ENCODE measurements around the gene ACACB. TPM values are rescaled to one million over a fixed set of nuclear protein-coding genes. Genes with fewer than 3 reads are reported as not detected.
A peak's percentile ranks its signal among the peaks of the same experiment; 100 is the strongest.

The ACACB gene
- total and polyA plus RNA-seq, 2 donors (not counting 3 experiments of a cell fraction or from before 2014, with no cell fraction given), result 1.3 to 5.7 TPM

GRCh38 chr12:109092497-109093021, 23.8 kb upstream of the ACACB start:
- Histone ChIP-seq H3K9me1 (replicated peaks; ENCODE audit: control insufficient read depth, extremely low read depth, insufficient read depth, low read length) (no peaks in the 10 kb centered on the region), H3K9me3 (replicated peaks; ENCODE audit: control insufficient read depth, insufficient read depth, low read length) (no peaks in the 10 kb centered on the region), H2AFZ (ENCODE audit: low read depth, low read length) (peak overlapping the region; percentile 75), H3K9ac (replicated peaks; ENCODE audit: extremely low read depth, insufficient read depth, low read length) (no peak overlapping the region), H3K27me3 (ENCODE audit: control insufficient read depth in 2 of 2, insufficient read depth in 2 of 2, low read length in 2 of 2) (no peaks in the 10 kb centered on the region), H4K20me1 (replicated peaks; ENCODE audit: control insufficient read depth, extremely low read depth, insufficient read depth, low read length) (no peaks in the 10 kb centered on the region), H3K79me2 (ENCODE audit: control insufficient read depth, insufficient read depth, low read length) (no peaks in the 10 kb centered on the region), H3K27ac (ENCODE audit: insufficient read depth, low read depth, low read length) (no peak overlapping the region), H3K36me3 (ENCODE audit: control insufficient read depth in 2 of 2, extremely low read depth in 1 of 2, insufficient read depth in 2 of 2, low read length in 2 of 2) (peaks cover 0 to 2% of the 10 kb centered on the region in 2 experiments), H3K4me3 (replicated peaks in 1 of 3; ENCODE audit: insufficient read depth in 1 of 3, low read depth in 1 of 3, low read length in 3 of 3) (peak overlapping the region in 1 of 3 experiments; percentile 41), H3K4me1 (ENCODE audit: control insufficient read depth, extremely low read depth, insufficient read depth, low read length) (peaks cover 7% of the 10 kb centered on the region), H3K4me2 (ENCODE audit: insufficient read depth, low read length) (peak overlapping the region; percentile 41)
- CTCF ChIA-PET, result interaction anchor here (0.7 to 1.6 kb wide), 13 partner anchors 19 to 530 kb away, joined by 3 to 7 read pairs (median 3); partner anchors contain the start of genes ISCU and USP30
- FAIRE-seq, result no peak
- intact Hi-C loops (cut with micrococcal nuclease), result loop anchor here (1.0 to 2.0 kb wide), 10 partner anchors 20 to 578 kb away; partner anchors contain the start of genes FICD and USP30
- DNase-seq (ENCODE audit: low read depth, low spot score), result no peak
- no TSS peak for BruUV-seq (replicated peaks)
- dilution Hi-C loops (cut with MboI; ENCODE audit: extremely low pct_ligation_motif_present, low sequenced_read_pairs), result no loop called here
- TF ChIP-seq FOS (IDR thresholded peaks at IDR 0.05; ENCODE audit: borderline replicate concordance, insufficient read depth, low read length) (no peak), POLR2AphosphoS5 (IDR thresholded peaks at IDR 0.05; ENCODE audit: insufficient read depth, low read depth, low read length) (no peak), MAX (IDR thresholded peaks at IDR 0.05; ENCODE audit: insufficient read depth, insufficient read length) (no peak), POLR2A (IDR thresholded peaks at IDR 0.05; ENCODE audit: low read depth, low read length) (no peak), MYC (IDR thresholded peaks at IDR 0.05; ENCODE audit: low read depth, low read length) (no peak), EZH2 (IDR thresholded peaks at IDR 0.05; ENCODE audit: borderline replicate concordance, low read depth, low read length, severe bottlenecking) (no peak), CTCF (IDR thresholded peaks at IDR 0.05; ENCODE audit: extremely low read depth in 1 of 2, insufficient read depth in 1 of 2, low read depth in 1 of 2, low read length in 2 of 2) (no peak), GATA2 (IDR thresholded peaks at IDR 0.05; ENCODE audit: insufficient read depth, insufficient read length, low read depth, low read length) (no peak), JUN (IDR thresholded peaks at IDR 0.05; ENCODE audit: borderline replicate concordance, insufficient read depth, insufficient read length, low read depth) (no peak)
- POLR2A ChIA-PET, result no interaction called here

All from endothelial cell of umbilical vein (primary cell).